ENCODE data around the gene SPINT3. TPM values are rescaled to one million over a fixed set of nuclear protein-coding genes. Genes with fewer than 3 reads are reported as not detected.

SPINT3 gene
- total RNA-seq, 2 donors from 2014 or later = not detected

DNA sequence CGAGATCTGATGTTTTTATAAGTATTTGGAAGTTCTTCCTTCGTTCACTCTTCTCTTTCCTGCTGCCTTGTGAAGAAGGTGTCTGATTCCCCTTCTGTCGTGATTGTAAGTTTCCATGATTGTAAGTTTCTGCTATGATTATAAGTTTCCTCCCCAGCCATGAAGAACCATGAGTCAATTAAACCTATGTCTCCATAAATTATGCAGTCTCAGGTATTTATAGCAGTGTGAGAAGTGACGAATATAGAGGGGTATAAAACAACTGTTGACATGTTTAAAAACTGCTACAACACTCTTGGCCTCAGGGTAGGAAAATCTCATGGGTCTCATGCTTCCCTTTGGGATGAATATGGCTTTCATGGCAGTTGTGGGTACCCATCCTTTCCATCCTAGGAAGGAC is 51.7 kb downstream of the SPINT3 start:
- H3K4me3 Mint-ChIP-seq = no peak overlapping the region
- peaks cover 18 to 22% of the 10 kb centered on the region in 2 donors for H3K27me3 Mint-ChIP-seq
- ATAC-seq (no peak), DNase-seq (ENCODE audit: low spot score) (no peak)
- no peak overlapping the region for H3K27ac Mint-ChIP-seq
- H3K4me1 Mint-ChIP-seq (ENCODE audit: low read depth in 2 of 2) = no peaks in the 10 kb centered on the region
- no peaks in the 10 kb centered on the region for H3K36me3 Mint-ChIP-seq
- no peaks in the 10 kb centered on the region for H3K9me3 Mint-ChIP-seq

DNA sequence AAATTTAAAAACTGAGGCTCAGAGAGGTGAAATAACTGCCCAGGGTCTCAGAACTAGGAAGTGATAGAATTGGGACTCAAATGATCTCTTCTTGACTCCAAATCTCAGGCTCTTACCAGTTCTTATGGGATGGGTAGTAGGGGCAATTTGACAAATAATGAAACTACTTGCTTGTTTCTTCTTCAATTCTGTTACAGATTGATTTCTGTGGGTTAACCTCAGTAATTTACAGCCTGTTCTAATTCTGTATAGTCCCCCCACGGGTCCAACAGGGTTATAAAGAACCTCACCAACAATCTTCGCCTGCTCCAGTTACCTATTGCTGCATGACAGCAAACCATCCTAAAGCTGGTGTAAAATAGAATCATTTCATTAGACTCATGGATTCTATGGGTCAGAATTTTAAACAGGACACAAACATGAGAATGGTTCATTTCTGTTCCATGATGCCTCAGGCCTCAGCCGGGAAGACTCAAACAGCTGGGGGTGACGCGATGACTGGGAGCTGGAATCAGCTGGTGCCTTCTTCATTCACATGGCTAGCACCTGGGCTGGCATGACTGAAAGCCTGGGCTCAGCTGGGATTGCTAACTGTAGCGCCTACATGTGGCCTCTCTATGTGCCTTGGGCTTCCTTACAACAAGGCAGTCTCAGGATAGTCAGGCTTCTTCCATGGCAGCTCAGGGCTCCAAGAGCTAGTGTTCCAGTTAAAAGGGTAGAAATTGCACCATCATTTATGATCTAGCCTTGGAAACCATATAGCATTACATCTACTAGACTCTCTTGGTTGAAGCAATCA is 52.5 kb downstream of the SPINT3 start:
- no peak for ATAC-seq
- Mint-ChIP-seq H3K4me1 (ENCODE audit: low read depth in 2 of 2) (no peaks in the 10 kb centered on the region), H3K27me3 (peaks cover 12 to 17% of the 10 kb centered on the region in 2 donors), H3K27ac (no peak overlapping the region), H3K4me3 (no peak overlapping the region), H3K36me3 (no peaks in the 10 kb centered on the region), H3K9me3 (no peaks in the 10 kb centered on the region)
- DNase-seq (ENCODE audit: low spot score) = no peak

Other genes with a start within 250 kb of the SPINT3 start
- not detected for gene RBPJL, start 208.8 kb downstream of the SPINT3 start, total RNA-seq
- gene MATN4, start 207.3 kb downstream of the SPINT3 start, total RNA-seq = 1 to 10 TPM in 1 of 2 donors, under 1 TPM in 1; 0.31 to 1.4 TPM
- 10 to 100 TPM; 23.3 to 43.5 TPM for gene SDC4, start 167.2 kb downstream of the SPINT3 start, total RNA-seq
- 10 to 100 TPM; 23.3 to 31.4 TPM for gene SYS1, start 152.5 kb downstream of the SPINT3 start, total RNA-seq
- not detected for gene TP53TG5, start 137.3 kb downstream of the SPINT3 start, total RNA-seq
- 1 to 10 TPM; 6.1 to 6.4 TPM for gene DBNDD2, start 107.3 kb downstream of the SPINT3 start, total RNA-seq
- 10 to 100 TPM; 73.0 to 86.6 TPM for gene PIGT, start 99.5 kb downstream of the SPINT3 start, total RNA-seq
- not detected for gene WFDC2, start 45.9 kb downstream of the SPINT3 start, total RNA-seq
- gene WFDC6, start 23.9 kb upstream of the SPINT3 start, total RNA-seq = not detected
- gene EPPIN, start 31.8 kb upstream of the SPINT3 start, total RNA-seq = not detected
- gene WFDC8, start 63.7 kb upstream of the SPINT3 start, total RNA-seq = not detected
- not detected for gene WFDC10A, start 114.1 kb upstream of the SPINT3 start, total RNA-seq
- gene WFDC9, start 115.7 kb upstream of the SPINT3 start, total RNA-seq = not detected
- gene WFDC11, start 154.6 kb upstream of the SPINT3 start, total RNA-seq = not detected
- gene WFDC13, start 186.4 kb upstream of the SPINT3 start, total RNA-seq = not detected
- gene WFDC10B, start 189.4 kb upstream of the SPINT3 start, total RNA-seq = not detected
- not detected for gene SPINT4, start 206.7 kb upstream of the SPINT3 start, total RNA-seq